Neutrophil (primary cell): ENCODE results near the gene DMXL2.

ENCODE experiments used
- H3K27ac ChIP-seq: fragments of 200-600 bp; sonication (generic); 2 replicates; pipeline ENCODE4 v1.5.1; 2016; ENCODE audit warnings: mild to moderate bottlenecking, moderate library complexity
- H3K27me3 ChIP-seq: fragments of 200-600 bp; sonication (generic); 2 replicates; pipeline ENCODE4 v1.6.0; 2016; ENCODE audit warnings: mild to moderate bottlenecking
- H3K36me3 ChIP-seq: fragments of 200-600 bp; sonication (generic); 2 replicates; pipeline ENCODE4 v1.5.1; 2017
- H3K4me1 ChIP-seq, 2 experiments: fragments of 200-600 bp in 1 of 2; sonication (generic) in 1 of 2; 1 replicate in 1 of 2; 2 replicates in 1 of 2; pipeline versions ENCODE4 v1.5.1 to v1.6.1; 2013 to 2016; ENCODE audit warnings: low read depth in 1 of 2, low read length in 1 of 2, mild to moderate bottlenecking in 1 of 2, moderate library complexity in 1 of 2; ENCODE audit not compliant: control insufficient read depth in 1 of 2, insufficient read depth in 1 of 2
- H3K4me3 ChIP-seq, 2 experiments: fragments of 200-600 bp in 1 of 2; sonication (generic) in 1 of 2; 1 replicate in 1 of 2; 2 replicates in 1 of 2; pipeline ENCODE4 v1.5.1; 2013 to 2016; ENCODE audit warnings: low read depth in 1 of 2, low read length in 1 of 2, mild to moderate bottlenecking in 1 of 2, moderate library complexity in 1 of 2
- H3K9me3 ChIP-seq: fragments of 200-600 bp; sonication (generic); 2 replicates; pipeline ENCODE4 v1.5.1; 2016
- TF ChIP-seq, protein P1 (sequence below): fragments of 200-600 bp; sonication (generic); IDR thresholded peaks from 2 replicates; pipeline ENCODE4 v1.5.1; 2016; ENCODE audit warnings: antibody characterized with exemption

Gene DMXL2

DNA sequence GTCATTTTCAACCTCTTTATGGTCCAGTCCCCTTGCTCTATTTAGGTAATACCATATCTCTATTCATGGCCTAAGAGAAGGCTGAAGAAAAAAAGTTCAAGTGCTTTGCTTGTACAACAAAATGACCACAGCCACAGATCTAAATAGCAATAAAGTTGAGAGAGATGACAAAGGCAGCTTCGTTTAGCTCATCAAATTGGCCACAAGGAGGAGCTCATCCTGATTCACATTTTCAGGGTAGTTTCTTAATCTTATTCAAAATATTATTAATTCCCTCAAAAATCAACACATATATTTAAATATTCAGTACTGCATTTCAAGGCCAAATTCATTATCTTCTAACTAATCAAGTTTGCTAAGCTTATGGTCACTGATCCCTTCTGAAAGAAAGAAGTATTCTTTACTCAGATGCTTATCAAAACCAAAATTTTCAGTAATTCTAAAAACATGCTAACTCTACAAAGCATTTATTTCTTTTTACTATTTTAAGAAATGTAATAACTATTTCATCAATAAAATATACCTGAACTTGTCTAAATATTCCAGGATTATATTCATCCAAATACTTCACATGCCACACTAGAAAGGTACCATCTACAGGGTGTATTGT is 85.5 kb downstream of the DMXL2 start:
- Histone ChIP-seq H3K9me3 (no peaks in the 10 kb centered on the region), H3K36me3 (peaks cover 36% of the 10 kb centered on the region), H3K27ac (peak overlapping the region; percentile 3), H3K4me1 (no peaks in the 10 kb centered on the region), H3K27me3 (no peaks in the 10 kb centered on the region), H3K4me3 (no peak overlapping the region)
- TF ChIP-seq, protein P1, sequence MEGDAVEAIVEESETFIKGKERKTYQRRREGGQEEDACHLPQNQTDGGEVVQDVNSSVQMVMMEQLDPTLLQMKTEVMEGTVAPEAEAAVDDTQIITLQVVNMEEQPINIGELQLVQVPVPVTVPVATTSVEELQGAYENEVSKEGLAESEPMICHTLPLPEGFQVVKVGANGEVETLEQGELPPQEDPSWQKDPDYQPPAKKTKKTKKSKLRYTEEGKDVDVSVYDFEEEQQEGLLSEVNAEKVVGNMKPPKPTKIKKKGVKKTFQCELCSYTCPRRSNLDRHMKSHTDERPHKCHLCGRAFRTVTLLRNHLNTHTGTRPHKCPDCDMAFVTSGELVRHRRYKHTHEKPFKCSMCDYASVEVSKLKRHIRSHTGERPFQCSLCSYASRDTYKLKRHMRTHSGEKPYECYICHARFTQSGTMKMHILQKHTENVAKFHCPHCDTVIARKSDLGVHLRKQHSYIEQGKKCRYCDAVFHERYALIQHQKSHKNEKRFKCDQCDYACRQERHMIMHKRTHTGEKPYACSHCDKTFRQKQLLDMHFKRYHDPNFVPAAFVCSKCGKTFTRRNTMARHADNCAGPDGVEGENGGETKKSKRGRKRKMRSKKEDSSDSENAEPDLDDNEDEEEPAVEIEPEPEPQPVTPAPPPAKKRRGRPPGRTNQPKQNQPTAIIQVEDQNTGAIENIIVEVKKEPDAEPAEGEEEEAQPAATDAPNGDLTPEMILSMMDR, result no peak

DNA sequence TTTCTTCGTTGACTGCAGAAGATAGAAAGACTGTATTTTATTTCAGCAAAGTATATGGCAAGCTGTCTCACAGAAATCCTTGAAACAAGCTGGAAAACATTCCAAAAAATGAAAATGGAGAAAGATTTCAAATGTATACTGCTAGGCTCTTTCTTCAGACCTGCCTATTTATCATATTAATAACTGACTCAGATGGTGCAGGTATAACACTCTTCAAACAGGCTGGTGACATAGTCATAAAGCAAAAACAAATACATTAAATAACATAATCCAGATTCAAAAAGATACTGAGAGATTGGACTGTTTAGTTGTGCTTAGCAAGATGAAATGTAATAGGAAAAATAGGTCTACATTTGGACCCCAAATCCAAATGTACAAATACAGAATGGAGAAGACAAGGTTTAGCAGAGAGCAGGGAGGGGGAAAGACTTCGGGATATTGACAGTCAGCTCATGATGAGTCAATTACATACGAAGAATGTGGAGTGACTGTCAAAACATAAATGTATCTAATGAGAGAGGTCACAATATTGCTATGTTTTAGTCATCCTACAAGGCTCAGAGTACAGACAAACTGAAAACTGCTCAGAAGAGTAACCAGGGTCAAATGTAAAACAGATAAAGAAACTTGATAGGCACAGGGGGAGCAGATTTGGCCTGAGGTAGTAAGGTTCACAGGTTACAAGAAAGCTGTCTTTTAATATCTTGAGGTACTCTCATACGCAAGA is 88.7 kb downstream of the DMXL2 start:
- TF ChIP-seq, protein P1, result no peak
- Histone ChIP-seq H3K27ac (no peak overlapping the region), H3K4me3 (no peak overlapping the region), H3K36me3 (peaks cover 41% of the 10 kb centered on the region), H3K9me3 (no peaks in the 10 kb centered on the region), H3K27me3 (no peaks in the 10 kb centered on the region), H3K4me1 (no peaks in the 10 kb centered on the region)

DNA sequence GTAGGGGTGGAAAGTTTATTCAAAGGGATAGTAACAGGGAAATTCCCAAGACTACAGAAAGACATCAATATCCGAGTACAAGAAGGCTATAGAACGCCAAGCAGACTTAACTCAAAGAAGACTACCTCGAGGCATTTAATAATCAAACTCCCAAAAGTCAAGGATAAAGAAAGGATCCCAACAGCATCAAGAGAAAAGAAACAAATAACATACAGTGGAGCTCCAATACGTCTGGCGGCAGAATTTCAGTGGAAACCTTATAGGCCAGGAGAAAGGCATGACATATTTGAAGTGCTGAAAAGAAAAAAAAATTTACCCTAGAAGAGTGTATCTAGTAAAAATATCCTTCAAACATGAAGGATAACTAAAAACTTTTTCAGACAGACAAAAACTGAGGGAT is 95.6 kb downstream of the DMXL2 start:
- no peaks in the 10 kb centered on the region for H3K9me3 ChIP-seq
- TF ChIP-seq, protein P1, result no peak

DNA sequence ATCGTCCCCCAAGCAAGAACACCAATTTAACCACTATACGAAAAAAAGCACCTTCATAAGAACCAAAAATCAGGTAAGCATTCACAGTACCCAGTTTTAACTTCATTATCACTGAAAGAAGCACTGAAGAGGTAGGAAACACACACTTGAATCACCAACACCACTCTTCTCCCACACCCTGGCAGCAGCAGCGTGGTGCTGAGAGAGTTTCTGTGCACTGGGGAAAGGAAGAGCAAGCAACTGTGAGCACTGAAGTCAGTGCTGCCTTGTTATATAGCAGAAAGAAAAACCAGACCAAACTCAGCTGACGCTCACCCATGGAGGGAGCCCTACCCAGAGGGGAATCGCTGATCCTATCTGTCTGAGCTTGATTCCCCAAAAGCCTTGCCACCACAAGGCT is 98.2 kb downstream of the DMXL2 start:
- no peaks in the 10 kb centered on the region for H3K4me1 ChIP-seq
- peaks cover 39% of the 10 kb centered on the region for H3K36me3 ChIP-seq
- TF ChIP-seq, protein P1, result no peak
- no peak overlapping the region for H3K27ac ChIP-seq
- no peaks in the 10 kb centered on the region for H3K27me3 ChIP-seq
- no peaks in the 10 kb centered on the region for H3K9me3 ChIP-seq
- H3K4me3 ChIP-seq, result no peak overlapping the region

More for the DNA sequence above, 95.6 kb downstream of the DMXL2 start:
- H3K4me3 ChIP-seq, result no peak overlapping the region
- peaks cover 36% of the 10 kb centered on the region for H3K36me3 ChIP-seq
- no peaks in the 10 kb centered on the region for H3K27me3 ChIP-seq
- H3K27ac ChIP-seq, result no peak overlapping the region
- H3K4me1 ChIP-seq, result no peaks in the 10 kb centered on the region

DNA sequence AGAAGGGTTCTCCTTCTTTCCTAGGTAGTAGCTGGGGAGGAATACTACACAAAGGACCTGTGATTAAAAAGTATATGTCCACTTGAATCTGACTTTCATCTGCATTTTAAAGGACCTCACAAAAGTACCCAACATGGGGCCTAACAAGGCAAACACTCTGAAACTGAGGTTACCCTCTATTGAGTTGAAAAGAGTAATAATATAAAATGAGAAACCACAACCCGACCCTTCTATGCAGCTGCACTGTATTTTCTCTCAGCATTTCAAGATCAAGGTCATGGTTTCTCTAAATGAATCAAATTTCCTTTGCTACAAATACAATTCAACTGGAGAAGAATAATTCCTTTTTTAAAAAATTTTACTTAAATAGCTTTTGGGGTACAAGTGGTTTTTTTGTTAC is 106.3 kb downstream of the DMXL2 start:
- no peaks in the 10 kb centered on the region for H3K27me3 ChIP-seq
- TF ChIP-seq, protein P1, result no peak
- H3K36me3 ChIP-seq, result peaks cover 35% of the 10 kb centered on the region
- no peaks in the 10 kb centered on the region for H3K4me1 ChIP-seq
- no peak overlapping the region for H3K4me3 ChIP-seq
- H3K27ac ChIP-seq, result no peak overlapping the region
- H3K9me3 ChIP-seq, result no peaks in the 10 kb centered on the region
